Measurements from ENCODE around the gene ZNF326.

GRCh38 chr1:89952605-89953130 lies 42.2 kb upstream of the ZNF326 start:
- TF ChIP-seq CTCF (IDR thresholded peaks at IDR 0.05; ENCODE audit: insufficient read depth, low read length, poor library complexity, severe bottlenecking) (no peak), EZH2phosphoT487 (conservative IDR thresholded peaks at IDR 0.05; ENCODE audit: low read length) (no peak)
